Epithelial cell of esophagus (primary cell): ENCODE results near the gene SLC35E2B.
A peak's percentile ranks its signal among the peaks of the same experiment; 100 is the strongest.

Experiments used
- DNase-seq: peaks from one replicate; pipeline ENCODE4 v3.0.0; 2010; ENCODE audit warnings: low read depth
- H3K4me3 ChIP-seq: 2 replicates; pipeline ENCODE4 v1.5.1; 2011; ENCODE audit warnings: mild to moderate bottlenecking, low read length, control low read depth
- CTCF ChIP-seq: IDR thresholded peaks from 2 replicates; pipeline ENCODE4 v1.5.1; 2011; ENCODE audit warnings: low read depth, mild to moderate bottlenecking, low read length, control low read depth, inconsistent platforms; ENCODE audit not compliant: insufficient read depth; ENCODE audit errors: missing control alignments

Gene SLC35E2B

GRCh38 chr1:1617925-1618324 lies 74.7 kb downstream of the SLC35E2B start:
- no peak for TF ChIP-seq CTCF

GRCh38 chr1:1617516-1617915 lies 75.1 kb downstream of the SLC35E2B start:
- no peak overlapping the region for H3K4me3 ChIP-seq
- no peak for DNase-seq
- TF ChIP-seq CTCF: no peak

More at GRCh38 chr1:1617925-1618324, 74.7 kb downstream of the SLC35E2B start:
- no peak overlapping the region for H3K4me3 ChIP-seq
- DNase-seq: no peak

- TF ChIP-seq CTCF: no peak
- DNase-seq: no peak
- H3K4me3 ChIP-seq: peak overlapping the region; percentile 62
Observed at GRCh38 chr1:1616838-1617237, 75.8 kb downstream of the SLC35E2B start.

DNA sequence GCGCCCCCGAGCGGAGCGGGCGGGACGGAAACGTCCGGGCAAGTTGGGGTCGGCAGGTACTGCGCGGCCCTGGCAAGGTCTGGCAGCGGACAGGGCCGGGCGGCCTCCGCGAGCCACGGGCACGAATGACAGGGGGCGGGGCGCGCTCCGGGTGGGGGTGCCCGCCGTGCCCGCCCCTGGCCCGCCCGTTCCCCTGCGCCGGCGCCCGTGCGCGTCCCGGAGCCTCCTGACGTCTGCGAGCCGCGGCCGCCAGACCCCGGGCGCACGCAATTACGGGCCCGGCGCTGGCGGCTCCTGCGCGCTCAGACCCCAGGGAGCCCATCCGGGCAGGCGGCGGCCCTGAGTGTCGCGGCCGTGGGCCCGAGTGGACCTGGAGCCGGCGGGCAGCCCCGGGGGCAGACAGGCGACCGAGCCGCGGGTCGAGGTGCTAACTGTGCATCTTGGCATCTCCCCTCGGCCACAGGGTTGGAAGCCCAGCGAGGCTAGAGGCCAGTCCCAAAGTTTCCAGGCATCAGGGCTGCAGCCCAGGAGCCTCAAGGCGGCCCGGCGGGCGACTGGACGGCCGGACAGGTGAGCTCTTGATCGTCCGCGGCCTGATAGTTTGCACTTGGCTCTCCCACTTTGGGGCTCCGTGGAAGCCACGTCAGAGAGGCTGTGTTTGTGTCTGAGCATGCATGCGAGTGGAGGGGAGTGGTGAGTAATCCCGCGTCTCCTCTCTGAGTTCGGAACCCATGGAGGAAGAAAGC lies 76.4 kb downstream of the SLC35E2B start:
- TF ChIP-seq CTCF: no peak
- peak overlapping the region; percentile 62 for H3K4me3 ChIP-seq
- peak; percentile 50 for DNase-seq

GRCh38 chr1:1615256-1616044 lies 77.1 kb downstream of the SLC35E2B start, which contains the start of gene MIB2:
Gene MIB2 (plus strand): TSS chr1:1615500. CDS start chr1:1623453, 7,953 bp downstream.
- TF ChIP-seq CTCF: no peak
- peak; percentile 95 for DNase-seq
- peak within 1 kb of the TSS; percentile 85 for H3K4me3 ChIP-seq

GRCh38 chr1:1614954-1615255 lies 77.7 kb downstream of the SLC35E2B start:
- peak overlapping the region; percentile 85 for H3K4me3 ChIP-seq
- no peak for TF ChIP-seq CTCF
- DNase-seq: no peak
